HG03064 (cell line): ENCODE results near the gene AP3D1.
"Not testable (repeated sequence)": the region's sequence is repeated elsewhere in the genome, so short reads cannot be mapped to it uniquely, and the experiment has no call there.

Experiments
- ATAC-seq: cut with Tn5 transposase; IDR thresholded peaks from one replicate; pipeline ENCODE4 v1.9.1; 2021; ENCODE audit warnings: low read depth; ENCODE audit not compliant: unreplicated experiment

Gene AP3D1

GRCh38 chr19:2151339-2152229 is at the start of gene AP3D1:
Gene AP3D1 (minus strand): TSS chr19:2151566. CDS start chr19:2151334, 232 bp downstream.
- peak; percentile 58 for ATAC-seq

- ATAC-seq, result not testable (repeated sequence)
These were observed 49.4 kb upstream of the AP3D1 start for GRCh38 chr19:2200624-2201294.

- ATAC-seq, result no peak
These were observed 48.7 kb upstream of the AP3D1 start for GRCh38 chr19:2199861-2200623.

- no peak for ATAC-seq
These were observed 47.8 kb upstream of the AP3D1 start for GRCh38 chr19:2199215-2199614.

- no peak for ATAC-seq
These were observed 47.0 kb upstream of the AP3D1 start for GRCh38 chr19:2198317-2198716.

GRCh38 chr19:2197270-2197669 is 45.9 kb upstream of the AP3D1 start:
- no peak for ATAC-seq

GRCh38 chr19:2195914-2196313 is 44.5 kb upstream of the AP3D1 start:
- no peak for ATAC-seq

GRCh38 chr19:2195361-2195760 is 44.0 kb upstream of the AP3D1 start:
- no peak for ATAC-seq

- no peak for ATAC-seq
These were observed 43.2 kb upstream of the AP3D1 start for GRCh38 chr19:2194513-2195078.

GRCh38 chr19:2193807-2194206 is 42.4 kb upstream of the AP3D1 start:
- ATAC-seq, result no peak

GRCh38 chr19:2192862-2193261 is 41.5 kb upstream of the AP3D1 start:
- ATAC-seq, result no peak

- ATAC-seq, result no peak
These were observed 40.3 kb upstream of the AP3D1 start for GRCh38 chr19:2191456-2192310.

- no peak for ATAC-seq
These were observed 39.6 kb upstream of the AP3D1 start for GRCh38 chr19:2190848-2191455.

GRCh38 chr19:2189880-2190279 is 38.5 kb upstream of the AP3D1 start:
- ATAC-seq, result no peak

- ATAC-seq, result no peak
These were observed 37.5 kb upstream of the AP3D1 start for GRCh38 chr19:2188708-2189385.

- no peak for ATAC-seq
These were observed 35.8 kb upstream of the AP3D1 start for GRCh38 chr19:2187159-2187558.

GRCh38 chr19:2186071-2186846 is 34.9 kb upstream of the AP3D1 start:
- ATAC-seq, result no peak

GRCh38 chr19:2185734-2186070 is 34.3 kb upstream of the AP3D1 start:
- ATAC-seq, result no peak
